ENCODE results near the gene AMIGO1. TPM values are rescaled to one million over a fixed set of nuclear protein-coding genes. Genes with fewer than 3 reads are reported as not detected.

Gene AMIGO1
- 2.0 TPM for polyA plus RNA-seq
- long read RNA-seq, donor 1, full-length matches to known transcripts: 2 of 2 reads
- long read RNA-seq, donor 1, partial matches to known transcripts: 0 of 2 reads
- long read RNA-seq, donor 1, other reads (novel, unspliced or antisense): 0 of 2 reads
- long read RNA-seq, donor 2, full-length matches to known transcripts: 1 of 1 reads
- long read RNA-seq, donor 2, partial matches to known transcripts: 0 of 1 reads
- long read RNA-seq, donor 2, other reads (novel, unspliced or antisense): 0 of 1 reads
- long read RNA-seq, donor 3: 0 reads
- long read RNA-seq, donor 4: 0 reads
- long read RNA-seq, donor 5, full-length matches to known transcripts: 1 of 1 reads
- long read RNA-seq, donor 5, partial matches to known transcripts: 0 of 1 reads
- long read RNA-seq, donor 5, other reads (novel, unspliced or antisense): 0 of 1 reads
- long read RNA-seq, donor 6, full-length matches to known transcripts: 1 of 1 reads
- long read RNA-seq, donor 6, partial matches to known transcripts: 0 of 1 reads
- long read RNA-seq, donor 6, other reads (novel, unspliced or antisense): 0 of 1 reads
- long read RNA-seq, donor 7, full-length matches to known transcripts: 2 of 2 reads
- long read RNA-seq, donor 7, partial matches to known transcripts: 0 of 2 reads
- long read RNA-seq, donor 7, other reads (novel, unspliced or antisense): 0 of 2 reads
- long read RNA-seq, donor 8, full-length matches to known transcripts: 2 of 2 reads
- long read RNA-seq, donor 8, partial matches to known transcripts: 0 of 2 reads
- long read RNA-seq, donor 8, other reads (novel, unspliced or antisense): 0 of 2 reads
- long read RNA-seq, donor 9: 0 reads
- long read RNA-seq, donor 10, full-length matches to known transcripts: 1 of 1 reads
- long read RNA-seq, donor 10, partial matches to known transcripts: 0 of 1 reads
- long read RNA-seq, donor 10, other reads (novel, unspliced or antisense): 0 of 1 reads
- long read RNA-seq, donor 11, full-length matches to known transcripts: 1 of 1 reads
- long read RNA-seq, donor 11, partial matches to known transcripts: 0 of 1 reads
- long read RNA-seq, donor 11, other reads (novel, unspliced or antisense): 0 of 1 reads

GRCh38 chr1:109509176-109510134 lies at the start of gene AMIGO1:
TSS of gene AMIGO1 (minus strand) at chr1:109509727. CDS start at chr1:109508912, 815 bp downstream.
- WGBS (ENCODE audit: insufficient coverage, low lambda C conversion rate): no CpG with 5 or more reads among the region's 100 CpGs
- H3K4me1 ChIP-seq (ENCODE audit: control insufficient read depth, insufficient read depth, low read length): peaks cover 5% of the 10 kb centered on the region
- peaks cover 4% of the 10 kb centered on the region for H3K36me3 ChIP-seq (ENCODE audit: control insufficient read depth, insufficient read depth, low read length)
- H3K27ac ChIP-seq (ENCODE audit: low read length): no peak within 1 kb of the TSS
- peak within 1 kb of the TSS; percentile 41 for H3K4me3 ChIP-seq (ENCODE audit: low read length)
- H3K27me3 ChIP-seq (ENCODE audit: control insufficient read depth, insufficient read depth, low read length): peaks cover 5% of the 10 kb centered on the region
- no peaks in the 10 kb centered on the region for H3K9me3 ChIP-seq (ENCODE audit: control insufficient read depth, low read depth, low read length)
- peak; percentile 50 to 78 for DNase-seq

GRCh38 chr1:109557520-109557919 lies 48.0 kb upstream of the AMIGO1 start:
- no CpG with 5 or more reads among the region's 5 CpGs for WGBS (ENCODE audit: insufficient coverage, low lambda C conversion rate)
- no peaks in the 10 kb centered on the region for H3K9me3 ChIP-seq (ENCODE audit: control insufficient read depth, low read depth, low read length)
- H3K27me3 ChIP-seq (ENCODE audit: control insufficient read depth, insufficient read depth, low read length): no peaks in the 10 kb centered on the region
- peaks cover 11% of the 10 kb centered on the region for H3K4me1 ChIP-seq (ENCODE audit: control insufficient read depth, insufficient read depth, low read length)
- H3K27ac ChIP-seq (ENCODE audit: low read length): no peak overlapping the region
- peaks cover 3% of the 10 kb centered on the region for H3K36me3 ChIP-seq (ENCODE audit: control insufficient read depth, insufficient read depth, low read length)
- DNase-seq: no peak
- H3K4me3 ChIP-seq (ENCODE audit: low read length): no peak overlapping the region

- Histone ChIP-seq H3K9me3 (ENCODE audit: control insufficient read depth, low read depth, low read length) (no peaks in the 10 kb centered on the region), H3K27ac (ENCODE audit: low read length) (no peak overlapping the region), H3K4me3 (ENCODE audit: low read length) (no peak overlapping the region), H3K36me3 (ENCODE audit: control insufficient read depth, insufficient read depth, low read length) (peaks cover 3% of the 10 kb centered on the region), H3K27me3 (ENCODE audit: control insufficient read depth, insufficient read depth, low read length) (no peaks in the 10 kb centered on the region), H3K4me1 (ENCODE audit: control insufficient read depth, insufficient read depth, low read length) (peaks cover 11% of the 10 kb centered on the region)
- no peak for DNase-seq
- no CpG with 5 or more reads among the region's 2 CpGs for WGBS (ENCODE audit: insufficient coverage, low lambda C conversion rate)
Observed at GRCh38 chr1:109556563-109556962, 47.0 kb upstream of the AMIGO1 start.

- no peaks in the 10 kb centered on the region for H3K27me3 ChIP-seq (ENCODE audit: control insufficient read depth, insufficient read depth, low read length)
- H3K27ac ChIP-seq (ENCODE audit: low read length): peak within 1 kb of the TSS; percentile 95
- H3K4me3 ChIP-seq (ENCODE audit: low read length): peak within 1 kb of the TSS; percentile 95
- no peaks in the 10 kb centered on the region for H3K9me3 ChIP-seq (ENCODE audit: control insufficient read depth, low read depth, low read length)
- WGBS (ENCODE audit: insufficient coverage, low lambda C conversion rate): 2% methylated on average over 8 of the region's 68 CpGs
- no peaks in the 10 kb centered on the region for H3K36me3 ChIP-seq (ENCODE audit: control insufficient read depth, insufficient read depth, low read length)
- DNase-seq: peak; percentile 98 to 99
- peaks cover 6% of the 10 kb centered on the region for H3K4me1 ChIP-seq (ENCODE audit: control insufficient read depth, insufficient read depth, low read length)
Observed at GRCh38 chr1:109548321-109549267, 39.1 kb upstream of the AMIGO1 start, which contains the start of gene GNAI3. TSS of gene GNAI3 (plus strand) at chr1:109548615. CDS start at chr1:109548721, 106 bp downstream.

- Histone ChIP-seq H3K4me1 (ENCODE audit: control insufficient read depth, insufficient read depth, low read length) (peaks cover 6% of the 10 kb centered on the region), H3K9me3 (ENCODE audit: control insufficient read depth, low read depth, low read length) (no peaks in the 10 kb centered on the region), H3K4me3 (ENCODE audit: low read length) (peak overlapping the region; percentile 95), H3K27me3 (ENCODE audit: control insufficient read depth, insufficient read depth, low read length) (no peaks in the 10 kb centered on the region), H3K36me3 (ENCODE audit: control insufficient read depth, insufficient read depth, low read length) (no peaks in the 10 kb centered on the region), H3K27ac (ENCODE audit: low read length) (peak overlapping the region; percentile 95)
- DNase-seq: peak in 1 of 2 donors; percentile 68
- no CpG with 5 or more reads among the region's 22 CpGs for WGBS (ENCODE audit: insufficient coverage, low lambda C conversion rate)
Observed at GRCh38 chr1:109547463-109548320, 38.2 kb upstream of the AMIGO1 start.

GRCh38 chr1:109546311-109547109 lies 37.0 kb upstream of the AMIGO1 start:
- Histone ChIP-seq H3K27ac (ENCODE audit: low read length) (peak overlapping the region; percentile 95), H3K27me3 (ENCODE audit: control insufficient read depth, insufficient read depth, low read length) (no peaks in the 10 kb centered on the region), H3K36me3 (ENCODE audit: control insufficient read depth, insufficient read depth, low read length) (no peaks in the 10 kb centered on the region), H3K9me3 (ENCODE audit: control insufficient read depth, low read depth, low read length) (no peaks in the 10 kb centered on the region), H3K4me3 (ENCODE audit: low read length) (peak overlapping the region; percentile 95), H3K4me1 (ENCODE audit: control insufficient read depth, insufficient read depth, low read length) (peaks cover 6% of the 10 kb centered on the region)
- peak; percentile 87 to 88 for DNase-seq
- WGBS (ENCODE audit: insufficient coverage, low lambda C conversion rate): no CpG with 5 or more reads among the region's 5 CpGs

GRCh38 chr1:109543988-109544735 lies 34.6 kb upstream of the AMIGO1 start:
- H3K27me3 ChIP-seq (ENCODE audit: control insufficient read depth, insufficient read depth, low read length): no peaks in the 10 kb centered on the region
- H3K4me3 ChIP-seq (ENCODE audit: low read length): no peak overlapping the region
- H3K27ac ChIP-seq (ENCODE audit: low read length): no peak overlapping the region
- peaks cover 6% of the 10 kb centered on the region for H3K4me1 ChIP-seq (ENCODE audit: control insufficient read depth, insufficient read depth, low read length)
- no peaks in the 10 kb centered on the region for H3K36me3 ChIP-seq (ENCODE audit: control insufficient read depth, insufficient read depth, low read length)
- DNase-seq: no peak
- H3K9me3 ChIP-seq (ENCODE audit: control insufficient read depth, low read depth, low read length): no peaks in the 10 kb centered on the region
- no CpG with 5 or more reads among the region's 14 CpGs for WGBS (ENCODE audit: insufficient coverage, low lambda C conversion rate)

All from large intestine (tissue), 12 donors.